ENCODE results near the gene CDC42. TPM values are rescaled to one million over a fixed set of nuclear protein-coding genes. Genes with fewer than 3 reads are reported as not detected.
"Not testable (repeated sequence)": the region's sequence is repeated elsewhere in the genome, so short reads cannot be mapped to it uniquely, and the experiment has no call there.

CDC42 gene
- total RNA-seq, 2 donors from 2014 or later: 39.9 to 72.1 TPM

DNA sequence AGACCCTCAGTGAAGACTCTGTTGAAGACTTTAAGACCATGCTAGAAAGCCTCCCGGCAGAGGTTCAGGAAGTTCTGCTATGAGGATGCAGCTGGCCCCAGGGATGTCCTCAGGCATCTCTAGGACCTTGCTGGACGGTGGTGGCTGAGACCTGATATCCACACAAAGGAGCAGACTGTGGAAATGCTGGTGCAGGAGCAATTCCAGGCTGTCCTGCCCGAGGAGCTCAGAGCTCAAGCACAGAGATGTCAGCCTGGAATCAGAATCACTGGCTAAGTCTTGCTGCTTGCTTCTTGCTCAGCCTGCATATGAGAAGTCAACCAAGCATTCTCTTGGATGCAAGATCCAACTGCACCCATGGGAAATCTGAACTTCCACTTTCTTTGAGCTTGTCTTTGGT, 22.0 kb upstream of the CDC42 start:
- no peak overlapping the region for H3K27ac ChIP-seq
- no peaks in the 10 kb centered on the region for H3K4me1 ChIP-seq
- H3K36me3 ChIP-seq (replicated peaks in 1 of 2; ENCODE audit: insufficient read depth in 1 of 2, low read depth in 2 of 2): peaks cover 0 to under 1% of the 10 kb centered on the region in 2 donors
- intact Hi-C loops (cut with DNase I): no loop called here
- 70 to 78% methylated on average over 3 of the region's 3 CpGs for WGBS, 2 donors
- TF ChIP-seq POLR2A (IDR thresholded peaks at IDR 0.05) (no peak), CTCF (IDR thresholded peaks at IDR 0.05) (no peak)
- H3K9me3 ChIP-seq: no peaks in the 10 kb centered on the region
- H3K4me3 ChIP-seq: no peak overlapping the region
- no peaks in the 10 kb centered on the region for H3K27me3 ChIP-seq
- DNase-seq (no peak), ATAC-seq (no peak)

GRCh38 chr1:22031214-22031962, 21.1 kb upstream of the CDC42 start:
- no peak overlapping the region for H3K4me3 ChIP-seq

GRCh38 chr1:22034834-22035233, 17.7 kb upstream of the CDC42 start:
- H3K27ac ChIP-seq; DNase-seq; intact Hi-C loops (cut with DNase I); H3K4me1 ChIP-seq; H3K27me3 ChIP-seq; H3K4me3 ChIP-seq; ATAC-seq; H3K9me3 ChIP-seq; H3K36me3 ChIP-seq (replicated peaks in 1 of 2; ENCODE audit: insufficient read depth in 1 of 2, low read depth in 2 of 2): not testable (repeated sequence)
- WGBS, 2 donors: 83 to 90% methylated on average over 5 of the region's 5 CpGs

More at GRCh38 chr1:22031214-22031962, 21.1 kb upstream of the CDC42 start:
- intact Hi-C loops (cut with DNase I): no loop called here
- TF ChIP-seq POLR2A (IDR thresholded peaks at IDR 0.05) (no peak), CTCF (IDR thresholded peaks at IDR 0.05) (no peak)
- WGBS, 2 donors: 46 to 67% methylated on average over 8 of the region's 8 CpGs
- Histone ChIP-seq H3K27ac (peak overlapping the region in 2 of 4 donors; percentile 10 to 67), H3K9me3 (no peaks in the 10 kb centered on the region), H3K36me3 (replicated peaks in 1 of 2; ENCODE audit: insufficient read depth in 1 of 2, low read depth in 2 of 2) (no peaks in the 10 kb centered on the region), H3K4me1 (no peaks in the 10 kb centered on the region), H3K27me3 (no peaks in the 10 kb centered on the region)
- ATAC-seq: peak; percentile 11
- DNase-seq: peak in 1 of 4 donors; percentile 33

DNA sequence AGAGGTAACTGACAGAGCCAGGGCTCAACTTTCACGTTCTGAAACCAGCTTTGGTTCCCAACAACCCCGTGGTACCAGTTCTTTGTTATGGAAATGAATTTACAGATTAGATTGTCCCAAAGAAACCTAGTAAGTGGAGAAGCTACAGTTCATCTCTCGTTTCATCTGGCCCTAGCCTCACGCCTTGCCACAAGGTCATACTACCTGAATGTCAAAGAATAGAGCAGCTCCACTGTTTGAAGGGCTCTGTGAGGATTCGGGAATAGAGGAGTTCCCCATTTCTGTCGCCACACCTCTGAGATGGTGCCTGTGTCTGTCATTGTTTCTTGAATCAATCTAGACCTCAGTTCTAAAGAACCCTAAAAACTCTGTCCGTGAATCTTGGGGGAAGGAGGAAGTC, 15.0 kb upstream of the CDC42 start:
- intact Hi-C loops (cut with DNase I): no loop called here
- no peaks in the 10 kb centered on the region for H3K9me3 ChIP-seq
- H3K4me1 ChIP-seq: peaks cover 9% of the 10 kb centered on the region
- H3K4me3 ChIP-seq: no peak overlapping the region
- no peak for ATAC-seq
- 67 to 76% methylated on average over 7 of the region's 7 CpGs for WGBS, 2 donors
- no peak for DNase-seq
- no peaks in the 10 kb centered on the region for H3K27me3 ChIP-seq
- H3K36me3 ChIP-seq (replicated peaks in 1 of 2; ENCODE audit: insufficient read depth in 1 of 2, low read depth in 2 of 2): no peaks in the 10 kb centered on the region
- H3K27ac ChIP-seq: no peak overlapping the region
- TF ChIP-seq CTCF (IDR thresholded peaks at IDR 0.05) (no peak), POLR2A (IDR thresholded peaks at IDR 0.05) (no peak)

DNA sequence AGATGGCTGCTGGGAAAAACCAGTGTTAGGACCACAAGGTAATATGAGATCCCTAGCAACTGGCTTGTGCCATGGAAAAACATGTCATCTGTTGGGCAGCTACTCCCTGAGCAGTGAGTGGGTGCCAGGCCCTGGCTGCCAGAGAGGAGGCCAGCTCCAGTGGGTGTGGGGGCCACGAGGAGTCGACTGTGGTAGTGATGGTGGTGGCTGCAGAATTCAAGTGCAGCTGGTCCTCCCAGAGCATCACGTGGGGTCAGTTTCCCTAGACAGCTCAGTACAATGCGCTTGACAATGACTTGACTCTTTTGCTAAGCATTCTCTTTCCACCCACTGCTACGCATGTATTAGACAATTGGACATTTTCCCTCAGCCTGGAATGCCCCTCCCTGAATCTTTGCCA, 14.5 kb upstream of the CDC42 start:
- DNase-seq (no peak), ATAC-seq (no peak)
- Histone ChIP-seq H3K27ac (no peak overlapping the region), H3K36me3 (replicated peaks in 1 of 2; ENCODE audit: insufficient read depth in 1 of 2, low read depth in 2 of 2) (no peaks in the 10 kb centered on the region), H3K27me3 (no peaks in the 10 kb centered on the region), H3K9me3 (no peaks in the 10 kb centered on the region), H3K4me3 (no peak overlapping the region), H3K4me1 (peaks cover 9% of the 10 kb centered on the region)
- intact Hi-C loops (cut with DNase I): no loop called here
- WGBS, 2 donors: 89 to 91% methylated on average over 5 of the region's 5 CpGs
- no peak for TF ChIP-seq CTCF (IDR thresholded peaks at IDR 0.05)
- TF ChIP-seq POLR2A (IDR thresholded peaks at IDR 0.05): no peak
